DMS79 (cell line): ENCODE results near the gene CMTM4.
"Not testable (repeated sequence)": the region's sequence is repeated elsewhere in the genome, so short reads cannot be mapped to it uniquely, and the experiment has no call there.

ENCODE experiments used
- DNase-seq: peaks from one replicate; lab custom pipeline; 2025; lab: John Stamatoyannopoulos, UW

The CMTM4 gene

GRCh38 chr16:66592814-66593213 lies 103.7 kb downstream of the CMTM4 start:
- DNase-seq, result no peak

GRCh38 chr16:66592241-66592640 lies 104.3 kb downstream of the CMTM4 start:
- DNase-seq, result no peak

GRCh38 chr16:66591018-66591417 lies 105.5 kb downstream of the CMTM4 start:
- no peak for DNase-seq

- DNase-seq, result no peak
Measured at GRCh38 chr16:66590322-66590721, 106.2 kb downstream of the CMTM4 start.

GRCh38 chr16:66588981-66589713 lies 107.4 kb downstream of the CMTM4 start:
- DNase-seq, result no peak

GRCh38 chr16:66587881-66588600 lies 108.5 kb downstream of the CMTM4 start:
- no peak for DNase-seq

- DNase-seq, result no peak
Measured at GRCh38 chr16:66585481-66586239, 110.9 kb downstream of the CMTM4 start.

- no peak for DNase-seq
Measured at GRCh38 chr16:66581246-66581952, 115.1 kb downstream of the CMTM4 start.

GRCh38 chr16:66580605-66581209 lies 115.8 kb downstream of the CMTM4 start:
- no peak for DNase-seq

- no peak for DNase-seq
Measured at GRCh38 chr16:66578651-66579531, 117.7 kb downstream of the CMTM4 start, which contains the start of gene CMTM2. TSS of gene CMTM2 (plus strand) at chr16:66579463. CDS start at chr16:66579608, 145 bp downstream.

GRCh38 chr16:66576296-66576695 lies 120.2 kb downstream of the CMTM4 start:
- DNase-seq, result no peak

GRCh38 chr16:66575060-66575459 lies 121.5 kb downstream of the CMTM4 start:
- no peak for DNase-seq

GRCh38 chr16:66574531-66574930 lies 122.0 kb downstream of the CMTM4 start:
- DNase-seq, result no peak

GRCh38 chr16:66574081-66574480 lies 122.5 kb downstream of the CMTM4 start:
- no peak for DNase-seq

GRCh38 chr16:66572356-66572755 lies 124.2 kb downstream of the CMTM4 start:
- DNase-seq, result no peak

GRCh38 chr16:66569827-66570405 lies 126.6 kb downstream of the CMTM4 start:
- DNase-seq, result no peak

- no peak for DNase-seq
Measured at GRCh38 chr16:66569131-66569530, 127.4 kb downstream of the CMTM4 start.

GRCh38 chr16:66568355-66568754 lies 128.2 kb downstream of the CMTM4 start:
- no peak for DNase-seq

GRCh38 chr16:66567270-66567669 lies 129.3 kb downstream of the CMTM4 start:
- DNase-seq, result not testable (repeated sequence)
